Suprapubic skin (tissue), 4 donors: ENCODE results near the gene ENAH. TPM values are rescaled to one million over a fixed set of nuclear protein-coding genes. Genes with fewer than 3 reads are reported as not detected.
"Not testable (repeated sequence)": the region's sequence is repeated elsewhere in the genome, so short reads cannot be mapped to it uniquely, and the experiment has no call there.

Experiments used
- DNase-seq, 2 donors: peaks; one replicate each; pipeline ENCODE4 v3.0.0-alpha.2; 2019; ENCODE audit warnings: low spot score in 2 of 2
- H3K27ac ChIP-seq: fragments of 200-600 bp; sonication (generic); one replicate; pipeline ENCODE4 v1.5.1; 2019
- H3K27me3 ChIP-seq: fragments of 200-600 bp; sonication (generic); one replicate; pipeline ENCODE4 v1.5.1; 2019
- H3K36me3 ChIP-seq: fragments of 200-600 bp; sonication (generic); one replicate; pipeline ENCODE4 v1.5.1; 2019
- H3K4me1 ChIP-seq: fragments of 200-600 bp; sonication (generic); one replicate; pipeline ENCODE4 v1.5.1; 2019
- H3K4me3 ChIP-seq: fragments of 200-600 bp; sonication (generic); one replicate; pipeline ENCODE4 v1.5.1; 2019; ENCODE audit warnings: mild to moderate bottlenecking
- H3K9me3 ChIP-seq: fragments of 200-600 bp; sonication (generic); one replicate; pipeline ENCODE4 v1.5.1; 2019
- EP300 ChIP-seq: sonication (generic); formaldehyde crosslinking; IDR thresholded peaks from one replicate; pipeline ENCODE4 v1.6.1; 2017; ENCODE audit warnings: antibody characterized with exemption
- POLR2A ChIP-seq, 2 donors: fragments of 450-650 bp; IDR thresholded peaks; one replicate each; pipeline ENCODE4 v1.6.1; 2017; ENCODE audit warnings: antibody characterized with exemption in 2 of 2, mild to moderate bottlenecking in 2 of 2, moderate library complexity in 2 of 2
- POLR2AphosphoS5 ChIP-seq, 3 donors: sonication (generic); formaldehyde crosslinking; IDR thresholded peaks; one replicate each; pipeline ENCODE4 v1.6.1; 2017; ENCODE audit warnings: antibody characterized with exemption in 3 of 3
- WGBS: methylation state at CpG from one replicate; pipeline ENCODE4 v1.1.5; 2018; 5-methylcytosine and 5-hydroxymethylcytosine counted together
- total RNA-seq, 4 donors: library from RNA; depleted of rRNA; stranded (reverse); fragments of >200 nt; gene quantifications; one replicate each; pipeline ENCODE4 v1.1.0, GENCODE V29; 2016
- TF ChIP-seq, protein P1 (sequence below), 2 donors: fragments of 200-600 bp in 1 of 2; fragments of 450-650 bp in 1 of 2; sonication (generic) in 1 of 2; IDR thresholded peaks; one replicate each; pipeline ENCODE4 v1.5.1; 2016 to 2019; ENCODE audit warnings: antibody characterized with exemption in 2 of 2, mild to moderate bottlenecking in 1 of 2, moderate library complexity in 1 of 2

The ENAH gene
- total RNA-seq, 4 donors from 2014 or later = 33.5 to 44.6 (median 41.8) TPM

DNA sequence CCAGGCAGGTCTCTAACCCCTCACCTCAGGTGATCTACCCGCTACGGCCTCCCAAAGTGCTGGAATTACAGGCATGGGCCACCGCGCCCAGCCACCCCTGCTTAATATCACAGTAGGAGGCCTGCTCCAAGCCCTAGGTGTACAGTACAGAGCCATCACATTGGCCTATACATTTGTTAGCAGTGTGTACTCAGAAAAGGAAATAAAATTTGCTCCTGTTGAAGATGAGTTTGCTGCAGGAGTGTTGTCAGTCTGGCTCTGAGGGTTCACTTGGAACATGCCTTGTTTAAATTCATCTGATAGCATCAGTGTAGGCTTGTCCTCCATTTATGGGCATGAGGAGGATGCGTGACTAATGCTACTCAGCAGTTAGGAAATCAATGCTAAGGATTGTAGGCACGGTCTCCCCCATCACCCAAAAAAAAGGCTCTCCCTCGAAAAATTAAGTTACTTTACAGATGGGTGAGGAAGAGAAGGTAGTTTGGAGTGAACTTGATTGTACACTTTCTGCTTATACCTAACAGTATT lies 4.6 kb upstream of the ENAH start:
- Histone ChIP-seq H3K27ac (peak overlapping the region; percentile 58), H3K9me3 (no peaks in the 10 kb centered on the region), H3K27me3 (no peaks in the 10 kb centered on the region), H3K36me3 (no peaks in the 10 kb centered on the region), H3K4me1 (peaks cover 34% of the 10 kb centered on the region), H3K4me3 (no peak overlapping the region)
- 53% methylated on average over 7 of the region's 7 CpGs for WGBS
- DNase-seq = no peak
- no peak for TF ChIP-seq EP300
- TF ChIP-seq, protein P1, sequence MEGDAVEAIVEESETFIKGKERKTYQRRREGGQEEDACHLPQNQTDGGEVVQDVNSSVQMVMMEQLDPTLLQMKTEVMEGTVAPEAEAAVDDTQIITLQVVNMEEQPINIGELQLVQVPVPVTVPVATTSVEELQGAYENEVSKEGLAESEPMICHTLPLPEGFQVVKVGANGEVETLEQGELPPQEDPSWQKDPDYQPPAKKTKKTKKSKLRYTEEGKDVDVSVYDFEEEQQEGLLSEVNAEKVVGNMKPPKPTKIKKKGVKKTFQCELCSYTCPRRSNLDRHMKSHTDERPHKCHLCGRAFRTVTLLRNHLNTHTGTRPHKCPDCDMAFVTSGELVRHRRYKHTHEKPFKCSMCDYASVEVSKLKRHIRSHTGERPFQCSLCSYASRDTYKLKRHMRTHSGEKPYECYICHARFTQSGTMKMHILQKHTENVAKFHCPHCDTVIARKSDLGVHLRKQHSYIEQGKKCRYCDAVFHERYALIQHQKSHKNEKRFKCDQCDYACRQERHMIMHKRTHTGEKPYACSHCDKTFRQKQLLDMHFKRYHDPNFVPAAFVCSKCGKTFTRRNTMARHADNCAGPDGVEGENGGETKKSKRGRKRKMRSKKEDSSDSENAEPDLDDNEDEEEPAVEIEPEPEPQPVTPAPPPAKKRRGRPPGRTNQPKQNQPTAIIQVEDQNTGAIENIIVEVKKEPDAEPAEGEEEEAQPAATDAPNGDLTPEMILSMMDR (IDR thresholded peaks at IDR 0.05) = no peak
- no peak for TF ChIP-seq POLR2A (IDR thresholded peaks at IDR 0.05)
- no peak for TF ChIP-seq POLR2AphosphoS5 (IDR thresholded peaks at IDR 0.05)

DNA sequence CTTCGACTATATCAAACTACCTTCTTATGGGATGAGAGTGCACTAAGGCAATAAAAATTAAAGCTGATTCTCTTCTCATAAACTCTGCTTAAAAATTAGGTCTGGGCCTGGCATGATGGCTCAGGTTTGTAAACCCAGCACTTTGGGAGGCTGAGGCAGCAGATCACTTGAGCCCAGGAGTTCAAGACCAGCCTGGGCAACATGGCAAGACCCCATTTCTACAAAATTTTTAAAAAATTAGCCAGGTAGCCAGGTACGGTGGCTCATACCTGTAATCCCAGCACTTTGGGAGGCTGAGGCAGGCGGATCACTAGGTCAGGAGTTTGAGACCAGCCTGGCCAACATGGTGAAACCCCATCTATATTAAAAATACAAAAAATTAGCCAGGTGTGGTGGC lies 3.3 kb upstream of the ENAH start:
- not testable (repeated sequence) for H3K27me3 ChIP-seq, H3K9me3 ChIP-seq, DNase-seq, H3K36me3 ChIP-seq, H3K27ac ChIP-seq, H3K4me3 ChIP-seq
- 77% methylated on average over 3 of the region's 3 CpGs for WGBS
- peaks cover 43% of the 10 kb centered on the region for H3K4me1 ChIP-seq

DNA sequence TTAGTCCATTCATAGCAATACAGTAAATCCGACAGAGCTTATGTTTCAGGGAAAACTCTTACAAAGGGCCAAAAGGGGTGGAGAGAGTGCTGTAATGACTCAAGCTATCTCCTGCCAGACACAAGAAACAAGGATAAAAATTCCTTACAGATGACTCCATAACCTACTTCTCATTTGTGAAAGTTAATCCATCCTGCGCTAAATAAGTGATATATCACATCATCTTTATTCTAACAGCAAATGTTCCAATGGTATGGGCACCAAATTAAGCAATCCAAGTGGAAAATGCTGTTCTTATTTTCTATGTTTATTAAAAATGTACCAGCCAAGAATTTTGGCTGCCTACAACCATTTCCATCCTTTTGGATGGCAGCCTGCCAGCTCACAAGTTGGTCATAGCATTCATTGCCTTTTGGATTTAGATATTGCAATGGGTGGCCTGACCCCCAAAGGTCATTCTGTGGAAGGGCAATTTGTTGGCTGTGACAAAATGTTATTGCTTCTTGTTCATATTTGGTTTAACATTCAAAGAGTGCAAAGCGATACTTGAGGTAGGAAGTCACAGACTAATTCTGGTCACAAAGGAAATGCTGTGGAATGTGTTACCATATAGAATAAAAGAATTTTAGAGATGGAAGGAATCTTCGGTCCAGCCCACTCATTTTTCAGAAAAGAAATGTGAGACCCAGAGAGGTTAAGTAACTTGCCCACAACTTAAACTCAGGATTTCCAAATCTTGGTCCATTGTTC lies 2.8 kb upstream of the ENAH start:
- H3K27me3 ChIP-seq = no peaks in the 10 kb centered on the region
- H3K27ac ChIP-seq = peak overlapping the region; percentile 74
- no peak for DNase-seq
- H3K9me3 ChIP-seq = no peaks in the 10 kb centered on the region
- peaks cover 44% of the 10 kb centered on the region for H3K4me1 ChIP-seq
- H3K36me3 ChIP-seq = no peaks in the 10 kb centered on the region
- H3K4me3 ChIP-seq = no peak overlapping the region
- TF ChIP-seq EP300 (peak; percentile 55), POLR2A (IDR thresholded peaks at IDR 0.05) (no peak)
- 41% methylated on average over 4 of the region's 4 CpGs for WGBS

DNA sequence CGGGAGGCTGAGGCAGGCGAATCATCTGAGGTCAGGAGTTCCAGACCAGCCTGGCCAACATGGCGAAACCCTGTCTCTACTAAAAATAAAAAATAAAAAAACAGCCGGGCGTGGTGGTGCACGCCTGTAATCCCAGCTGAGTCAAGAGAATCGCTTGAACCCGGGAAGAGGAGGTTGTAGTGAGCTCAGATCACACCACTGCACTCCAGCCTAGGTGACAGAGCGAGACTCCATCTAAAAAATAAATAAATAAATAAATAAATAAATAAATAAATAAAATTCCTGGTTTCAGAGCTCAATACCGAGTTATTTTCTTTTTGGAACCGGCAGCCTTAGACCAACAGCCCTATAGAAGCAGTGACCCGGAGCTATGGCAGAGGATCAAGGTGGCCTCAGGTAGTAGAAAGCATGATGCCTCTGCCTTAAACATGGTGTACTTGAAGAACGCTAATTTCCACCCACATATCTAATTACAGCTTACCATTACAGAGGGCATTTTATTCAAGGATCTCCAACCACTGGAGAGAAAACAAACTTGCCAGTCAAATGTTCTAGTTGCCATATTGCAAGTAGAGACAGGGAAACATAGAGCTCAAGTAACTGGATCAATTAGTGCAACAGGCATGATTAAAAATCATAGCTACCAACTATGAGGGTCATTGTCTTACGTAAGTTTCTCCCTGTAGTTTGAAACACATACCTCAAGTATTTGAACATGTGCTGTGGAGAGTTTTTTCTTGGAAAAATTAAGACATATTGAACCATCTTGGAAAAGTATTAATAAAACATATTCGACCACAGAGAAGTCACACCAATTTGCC lies 2.0 kb upstream of the ENAH start:
- Histone ChIP-seq H3K9me3 (no peaks in the 10 kb centered on the region), H3K27ac (peak overlapping the region; percentile 74), H3K36me3 (no peaks in the 10 kb centered on the region), H3K27me3 (no peaks in the 10 kb centered on the region), H3K4me1 (peaks cover 50% of the 10 kb centered on the region), H3K4me3 (no peak overlapping the region)
- 64% methylated on average over 15 of the region's 15 CpGs for WGBS
- no peak for DNase-seq
- TF ChIP-seq EP300 = no peak
- no peak for TF ChIP-seq POLR2AphosphoS5 (IDR thresholded peaks at IDR 0.05)
- no peak for TF ChIP-seq POLR2A (IDR thresholded peaks at IDR 0.05)
- TF ChIP-seq, protein P1 (IDR thresholded peaks at IDR 0.05) = no peak

DNA sequence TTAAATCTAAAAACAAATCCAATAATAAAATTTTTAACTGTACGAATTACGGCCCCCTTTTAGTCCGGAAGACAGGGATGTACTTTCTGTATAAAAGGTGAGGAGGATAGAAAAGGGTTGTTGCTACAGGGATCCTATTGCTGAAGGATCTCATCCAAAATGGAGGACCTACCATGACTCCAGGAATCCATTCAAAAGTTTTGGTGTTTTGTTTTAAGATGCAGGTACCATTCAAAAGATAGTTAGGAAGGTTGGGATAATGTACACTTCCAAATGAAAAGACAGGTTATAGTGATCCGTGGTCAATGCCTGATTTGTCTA lies 1.3 kb upstream of the ENAH start:
- no peaks in the 10 kb centered on the region for H3K27me3 ChIP-seq
- WGBS = 54% methylated on average over 4 of the region's 4 CpGs
- H3K4me3 ChIP-seq = peak overlapping the region; percentile 97
- no peaks in the 10 kb centered on the region for H3K36me3 ChIP-seq
- no peaks in the 10 kb centered on the region for H3K9me3 ChIP-seq
- no peak for DNase-seq
- H3K27ac ChIP-seq = peak overlapping the region; percentile 93
- TF ChIP-seq POLR2A (IDR thresholded peaks at IDR 0.05) = no peak
- peaks cover 56% of the 10 kb centered on the region for H3K4me1 ChIP-seq

DNA sequence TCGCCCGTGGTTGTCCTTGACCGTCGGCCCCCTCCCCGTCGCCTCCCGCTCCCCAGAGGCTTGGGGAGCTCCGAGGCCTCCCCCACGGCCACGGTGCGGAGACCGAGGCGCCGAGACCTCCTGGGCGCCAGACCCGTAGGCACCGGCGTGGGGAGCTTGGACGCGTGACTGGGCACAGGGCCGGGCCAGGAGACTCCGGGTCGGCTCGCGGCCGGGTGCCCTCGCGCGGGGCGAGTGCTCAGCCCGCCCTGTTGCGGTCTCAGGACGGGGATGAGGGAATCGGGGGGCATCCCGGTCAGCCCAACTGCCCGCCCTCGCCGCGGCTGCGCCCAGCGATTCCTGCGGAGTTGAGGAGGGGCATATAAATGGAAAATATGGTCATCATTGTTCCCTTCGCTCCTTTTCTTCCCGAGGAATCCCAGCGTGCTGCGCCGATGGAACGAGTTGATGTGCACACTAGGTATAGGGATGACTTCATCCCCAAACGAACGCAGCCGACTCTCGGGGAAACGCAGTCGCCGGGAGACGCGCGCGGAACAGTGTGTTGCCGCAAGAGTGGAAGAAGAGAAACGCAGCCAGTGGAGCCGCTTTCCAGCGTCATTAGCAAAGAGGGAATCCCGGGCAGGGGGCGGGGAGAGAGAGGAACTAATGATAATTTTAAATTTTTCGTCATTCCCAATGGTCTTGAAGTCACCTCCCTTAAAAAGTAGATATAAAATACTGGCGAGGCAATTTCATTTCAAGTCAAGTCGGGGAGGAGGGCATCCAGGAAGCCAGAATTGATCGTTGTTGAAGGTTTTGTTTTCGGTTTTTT lies 747 bp upstream of the ENAH start:
- 1% methylated on average over 31 of the region's 70 CpGs for WGBS
- peak overlapping the region; percentile 97 for H3K4me3 ChIP-seq
- no peaks in the 10 kb centered on the region for H3K27me3 ChIP-seq
- peaks cover 61% of the 10 kb centered on the region for H3K4me1 ChIP-seq
- peak; percentile 91 for DNase-seq
- H3K9me3 ChIP-seq = no peaks in the 10 kb centered on the region
- TF ChIP-seq POLR2AphosphoS5 (IDR thresholded peaks at IDR 0.05) (peak in 1 of 3 donors; percentile 34), EP300 (no peak), POLR2A (IDR thresholded peaks at IDR 0.05) (peak in 1 of 2 donors; percentile 66)
- TF ChIP-seq, protein P1 (IDR thresholded peaks at IDR 0.05) = no peak
- H3K27ac ChIP-seq = peak overlapping the region; percentile 93
- H3K36me3 ChIP-seq = no peaks in the 10 kb centered on the region
